Fibroblast of lung (primary cell): ENCODE measurements around the gene SPATA7. TPM values are rescaled to one million over a fixed set of nuclear protein-coding genes. Genes with fewer than 3 reads are reported as not detected.

ENCODE experiments used
- DNase-seq, 2 donors: peaks; one replicate each; pipeline versions ENCODE4 v3.0.0 to v3.0.0-alpha.2; 2010; ENCODE audit warnings: low read depth in 2 of 2
- H2AFZ ChIP-seq: 2 replicates; pipeline ENCODE4 v1.5.1; 2012; ENCODE audit warnings: low read length, control low read depth, inconsistent platforms
- H3K27ac ChIP-seq: 2 replicates; pipeline ENCODE4 v1.5.1; 2011; ENCODE audit warnings: low read length, control low read depth; ENCODE audit not compliant: insufficient read depth
- H3K27me3 ChIP-seq: 2 replicates; pipeline ENCODE4 v1.5.1; 2011; ENCODE audit warnings: mild to moderate bottlenecking, low read length; ENCODE audit not compliant: control insufficient read depth, insufficient read depth
- H3K36me3 ChIP-seq: 2 replicates; pipeline ENCODE4 v1.5.1; 2011; ENCODE audit warnings: low read length; ENCODE audit not compliant: control insufficient read depth, insufficient read depth
- H3K4me1 ChIP-seq: 2 replicates; pipeline ENCODE4 v1.5.1; 2011; ENCODE audit warnings: low read length; ENCODE audit not compliant: control insufficient read depth, insufficient read depth; ENCODE audit errors: extremely low read depth
- H3K4me2 ChIP-seq: 2 replicates; pipeline ENCODE4 v1.5.1; 2011; ENCODE audit warnings: low read length, control low read depth; ENCODE audit not compliant: insufficient read depth; ENCODE audit errors: extremely low read depth
- H3K4me3 ChIP-seq, 4 experiments: fragments of 200-600 bp in 1 of 4; sonication (generic) in 1 of 4; replicated peaks in 1 of 4; 2 replicates each; pipeline ENCODE4 v1.5.1; 2011 to 2016; ENCODE audit warnings: low read length in 4 of 4, low read depth in 3 of 4, mild to moderate bottlenecking in 3 of 4, control low read depth in 2 of 4, inconsistent platforms in 1 of 4, mixed read lengths in 1 of 4; ENCODE audit not compliant: insufficient read depth in 1 of 4; ENCODE audit errors: control extremely low read depth in 1 of 4
- H3K79me2 ChIP-seq: 2 replicates; pipeline ENCODE4 v1.5.1; 2012; ENCODE audit warnings: mild to moderate bottlenecking, low read length, inconsistent platforms; ENCODE audit not compliant: control insufficient read depth, insufficient read depth
- H3K9ac ChIP-seq: 2 replicates; pipeline ENCODE4 v1.5.1; 2011; ENCODE audit warnings: mild to moderate bottlenecking, low read length, control low read depth; ENCODE audit not compliant: insufficient read depth
- H3K9me3 ChIP-seq: 2 replicates; pipeline ENCODE4 v1.5.1; 2012; ENCODE audit warnings: low read depth, low read length; ENCODE audit not compliant: control insufficient read depth, insufficient read depth
- H4K20me1 ChIP-seq: 2 replicates; pipeline ENCODE4 v1.5.1; 2011; ENCODE audit warnings: low read length; ENCODE audit not compliant: control insufficient read depth, insufficient read depth; ENCODE audit errors: extremely low read depth
- CTCF ChIP-seq, 2 donors: IDR thresholded peaks in 1 of 2; conservative IDR thresholded peaks in 1 of 2; 1 replicate in 1 of 2; 2 replicates in 1 of 2; pipeline ENCODE4 v1.5.1; 2011 to 2012; ENCODE audit warnings: low read length in 2 of 2, control low read depth in 1 of 2, inconsistent platforms in 1 of 2, low read depth in 1 of 2, mild to moderate bottlenecking in 1 of 2
- EZH2 ChIP-seq: IDR thresholded peaks from 2 replicates; pipeline ENCODE4 v1.5.1; 2012; ENCODE audit warnings: low read length, control low read depth, mild to moderate bottlenecking; ENCODE audit errors: missing control alignments
- polyA plus RNA-seq, 2 donors: library from polyadenylated mRNA; depleted of rRNA in 1 of 2; stranded (reverse) in 1 of 2; unstranded in 1 of 2; fragments of >200 nt; gene quantifications; 2 replicates each; pipeline ENCODE4 v1.2.1, GENCODE V29; 2011 to 2012; ENCODE audit warnings: missing spikeins in 1 of 2
- total RNA-seq: library from RNA; depleted of rRNA; stranded (reverse); fragments of >200 nt; gene quantifications from 2 replicates; pipeline ENCODE4 v1.2.1, GENCODE V29; 2014

The SPATA7 gene
- total and polyA plus RNA-seq, 2 donors (not counting 1 experiment from before 2014, with no cell fraction given) = 8.4 to 26.4 TPM

GRCh38 chr14:88420187-88420586, 34.7 kb downstream of the SPATA7 start:
- TF ChIP-seq CTCF (conservative IDR thresholded peaks at IDR 0.05 in 1 of 2, IDR thresholded peaks at IDR 0.05 in 1 of 2; ENCODE audit: low read depth in 1 of 2, low read length in 2 of 2) (no peak), EZH2 (no peak)
- no peaks in the 10 kb centered on the region for H4K20me1 ChIP-seq
- no peak overlapping the region for H3K27ac ChIP-seq
- no peak overlapping the region for H2AFZ ChIP-seq
- no peaks in the 10 kb centered on the region for H3K36me3 ChIP-seq
- no peaks in the 10 kb centered on the region for H3K9me3 ChIP-seq
- H3K4me3 ChIP-seq = no peak overlapping the region
- DNase-seq = no peak
- no peaks in the 10 kb centered on the region for H3K4me1 ChIP-seq
- no peaks in the 10 kb centered on the region for H3K27me3 ChIP-seq
- no peak overlapping the region for H3K9ac ChIP-seq
- no peak overlapping the region for H3K4me2 ChIP-seq
- H3K79me2 ChIP-seq = no peaks in the 10 kb centered on the region

GRCh38 chr14:88421286-88421685, 35.8 kb downstream of the SPATA7 start:
- no peaks in the 10 kb centered on the region for H4K20me1 ChIP-seq
- peak; percentile 4 to 34 for DNase-seq

GRCh38 chr14:88422047-88422446, 36.6 kb downstream of the SPATA7 start:
- Histone ChIP-seq H3K27ac (no peak overlapping the region), H3K36me3 (no peaks in the 10 kb centered on the region), H3K27me3 (no peaks in the 10 kb centered on the region), H3K4me1 (no peaks in the 10 kb centered on the region), H3K9ac (no peak overlapping the region), H3K4me2 (no peak overlapping the region), H3K9me3 (no peaks in the 10 kb centered on the region), H3K4me3 (no peak overlapping the region), H2AFZ (no peak overlapping the region), H3K79me2 (no peaks in the 10 kb centered on the region), H4K20me1 (no peaks in the 10 kb centered on the region)
- no peak for DNase-seq
- no peak for TF ChIP-seq CTCF (conservative IDR thresholded peaks at IDR 0.05 in 1 of 2, IDR thresholded peaks at IDR 0.05 in 1 of 2; ENCODE audit: low read depth in 1 of 2, low read length in 2 of 2)
- no peak for TF ChIP-seq EZH2

More at GRCh38 chr14:88421286-88421685, 35.8 kb downstream of the SPATA7 start:
- Histone ChIP-seq H3K9ac (no peak overlapping the region), H3K4me3 (no peak overlapping the region), H3K27ac (no peak overlapping the region), H3K27me3 (no peaks in the 10 kb centered on the region), H3K36me3 (no peaks in the 10 kb centered on the region), H2AFZ (no peak overlapping the region), H3K4me2 (no peak overlapping the region), H3K79me2 (no peaks in the 10 kb centered on the region), H3K4me1 (no peaks in the 10 kb centered on the region), H3K9me3 (no peaks in the 10 kb centered on the region)
- TF ChIP-seq CTCF (conservative IDR thresholded peaks at IDR 0.05 in 1 of 2, IDR thresholded peaks at IDR 0.05 in 1 of 2; ENCODE audit: low read depth in 1 of 2, low read length in 2 of 2) = no peak
- TF ChIP-seq EZH2 = no peak
